Activated CD8-positive, alpha-beta memory T cell treated with anti-CD3 and anti-CD28 coated beads for 48 hours (primary cell): ENCODE results near the gene UST.
"Not testable (repeated sequence)": the region's sequence is repeated elsewhere in the genome, so short reads cannot be mapped to it uniquely, and the experiment has no call there.

Source experiments
- DNase-seq, 3 experiments: peaks; one replicate each; pipeline ENCODE4 v3.0.0-alpha.2; 2020; ENCODE audit warnings: low read depth in 2 of 3, low spot score in 2 of 3

The UST gene

DNA sequence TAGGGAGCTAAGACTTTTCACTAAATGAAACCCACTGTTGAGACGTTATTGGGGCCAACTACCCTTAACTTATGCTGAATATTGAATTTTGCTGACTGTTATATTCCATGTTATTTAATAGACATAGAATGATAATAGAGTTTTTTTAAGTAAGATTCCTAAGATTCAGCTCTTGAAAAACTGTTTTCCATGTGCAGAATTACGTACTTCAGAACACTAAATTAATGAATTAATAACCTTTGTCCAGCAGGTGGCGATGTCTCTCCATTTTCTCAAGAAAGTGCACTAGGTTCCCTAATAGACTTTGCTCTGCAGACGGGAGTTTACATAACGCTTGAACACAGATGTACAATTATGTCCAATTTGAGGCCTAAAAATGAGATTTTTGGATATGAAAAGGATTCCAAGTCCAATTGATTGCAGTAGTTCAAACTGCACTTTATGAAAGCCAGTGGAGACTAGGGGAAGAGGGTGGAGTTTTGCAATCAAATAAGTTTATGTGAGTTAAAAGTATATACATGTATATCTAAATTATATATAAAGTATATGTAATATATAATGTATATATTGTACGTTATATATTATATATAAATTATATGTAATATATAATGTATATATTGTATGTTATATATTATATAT is 282.1 kb downstream of the UST start:
- DNase-seq: peak in 1 of 3 experiments; percentile 41

DNA sequence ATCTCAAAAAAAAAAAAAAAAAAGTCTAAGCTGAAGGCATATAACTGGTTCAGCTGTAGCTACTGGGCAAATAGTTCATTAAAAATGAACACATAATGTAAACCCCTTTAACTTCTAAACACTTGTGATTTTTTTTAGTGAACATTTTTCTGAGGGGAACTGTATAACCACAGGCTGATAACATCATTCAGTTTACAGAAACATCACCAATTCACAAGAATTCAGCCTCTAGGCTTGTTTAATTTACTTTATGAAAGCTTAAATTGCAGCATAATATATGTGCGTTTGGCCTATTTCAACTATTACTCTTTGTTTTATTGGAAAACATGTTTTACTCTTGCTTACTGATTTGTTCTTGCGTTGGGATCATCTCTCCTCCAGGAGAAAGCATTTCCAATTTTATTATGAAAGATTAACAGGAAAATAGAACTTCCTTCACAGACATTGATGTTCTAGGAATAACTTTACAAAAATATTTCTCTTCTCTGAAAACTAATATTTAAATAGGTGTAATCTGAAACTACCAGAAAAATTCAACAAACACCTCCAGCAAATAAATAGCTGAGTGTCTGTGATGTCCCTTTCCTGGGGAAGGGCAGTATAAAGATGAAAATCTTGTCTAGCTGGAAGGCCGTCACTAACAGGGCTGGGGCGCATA is 284.5 kb downstream of the UST start:
- no peak for DNase-seq

DNA sequence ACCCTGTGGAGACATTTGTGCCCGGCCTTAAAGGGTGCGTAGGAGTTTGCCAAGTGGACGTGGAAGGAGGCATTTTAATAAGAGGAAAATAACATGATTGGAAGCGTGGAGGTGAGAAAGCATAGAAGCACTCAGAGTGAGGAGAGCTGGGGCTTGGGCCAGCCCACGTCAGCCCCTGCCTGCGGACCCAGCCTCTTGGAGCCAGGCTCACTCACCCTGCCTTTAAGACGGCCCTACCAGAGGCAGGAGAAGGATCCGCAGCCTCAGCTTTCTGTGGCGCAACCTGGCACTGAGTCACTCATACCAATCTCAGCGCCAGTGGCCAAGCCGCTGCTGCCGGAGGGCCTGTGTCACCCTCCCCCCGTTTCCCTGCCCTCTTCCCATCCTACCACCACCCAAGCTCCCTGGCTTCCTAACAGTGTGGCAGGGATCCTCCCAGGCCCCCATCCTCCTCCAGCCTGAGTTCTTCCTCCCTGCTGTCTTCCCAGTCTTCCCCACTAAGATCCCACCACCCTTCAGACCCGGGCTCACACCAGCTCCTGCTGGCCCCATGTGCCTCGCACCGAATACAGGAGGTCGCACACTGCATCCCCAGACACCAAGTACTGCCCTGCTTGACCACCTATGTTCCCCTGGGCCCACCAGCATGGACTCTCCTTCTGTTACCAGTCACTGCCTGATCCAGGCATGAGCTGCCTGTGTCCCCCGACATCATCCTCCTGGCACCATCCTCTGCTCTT is 285.2 kb downstream of the UST start:
- peak in 1 of 3 experiments; percentile 19 for DNase-seq

DNA sequence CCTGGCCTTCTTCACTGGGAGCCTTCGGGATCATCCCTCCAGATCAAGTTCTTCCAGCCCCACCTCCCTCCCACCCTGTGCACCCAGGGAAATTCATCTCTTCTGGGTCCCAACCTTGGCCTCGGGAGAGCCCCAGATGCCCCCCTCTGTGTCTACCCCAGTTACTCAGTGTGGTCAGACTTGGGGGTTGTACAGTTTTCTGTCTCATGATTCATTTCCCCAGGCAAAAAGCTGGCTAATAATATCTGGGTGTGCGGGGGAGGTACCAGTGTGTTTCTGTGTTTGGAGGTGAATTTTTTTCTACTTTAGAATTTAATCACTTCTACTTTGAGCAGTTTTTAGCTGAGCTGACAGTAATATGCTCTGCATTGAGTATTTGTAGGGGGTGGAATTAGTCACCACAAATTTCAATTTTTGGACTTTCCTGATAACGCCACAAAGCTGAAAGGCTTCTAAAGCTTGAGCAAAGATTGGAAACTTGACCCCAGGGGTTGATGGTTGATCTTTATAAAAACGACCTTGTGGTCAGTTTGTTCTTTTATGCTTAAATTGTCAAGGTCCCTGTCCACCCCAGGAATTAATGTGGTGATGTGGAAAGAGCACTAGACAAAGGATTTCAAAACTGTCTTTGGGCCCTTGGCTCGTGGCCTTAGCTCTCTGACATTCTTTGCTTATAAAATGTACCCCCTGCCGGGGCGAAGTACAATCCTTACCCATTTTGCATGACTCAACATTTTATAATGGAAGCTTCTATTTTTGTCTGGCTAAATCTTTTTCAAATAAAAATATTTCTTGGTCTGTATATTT is 286.0 kb downstream of the UST start:
- peak; percentile 18 to 44 (median 38) for DNase-seq

DNA sequence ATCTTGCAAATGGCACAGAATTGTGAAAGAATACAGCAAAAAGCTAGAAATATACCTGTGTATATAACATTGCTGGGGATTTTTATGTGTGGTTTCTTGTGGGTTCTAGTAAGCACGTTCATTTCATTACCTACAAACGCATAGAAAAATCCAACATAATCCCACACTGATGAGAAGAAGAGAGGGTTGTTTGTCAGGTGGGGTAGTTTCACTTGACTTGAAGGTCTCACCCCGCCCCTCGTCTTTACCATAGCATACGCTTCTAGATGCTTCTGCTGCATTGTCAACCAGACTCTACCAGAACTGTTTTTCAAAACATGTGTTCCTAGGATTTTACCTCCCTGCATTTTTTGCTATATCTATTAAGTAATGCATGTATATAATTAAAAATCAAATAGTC is 286.6 kb downstream of the UST start:
- DNase-seq: no peak

DNA sequence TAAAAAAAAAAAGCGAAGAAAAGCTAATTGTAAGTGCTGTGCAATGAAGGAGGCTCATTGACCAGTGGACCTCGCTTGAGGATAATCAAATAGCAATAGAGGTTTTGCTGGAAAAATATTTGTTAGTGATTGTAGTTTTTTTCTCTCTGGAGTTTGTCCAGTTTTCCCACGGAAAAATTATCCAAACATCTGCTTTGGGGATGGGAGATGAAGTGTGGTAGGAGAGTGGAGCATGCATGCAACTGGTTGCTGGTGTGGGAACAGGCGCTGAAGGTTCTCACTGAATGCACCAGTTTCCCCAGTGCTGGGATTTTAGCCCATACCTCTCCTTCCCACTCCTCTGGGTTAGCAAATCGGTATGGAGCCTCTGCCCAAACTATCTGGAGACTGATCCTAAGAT is 288.9 kb downstream of the UST start:
- no peak for DNase-seq

DNA sequence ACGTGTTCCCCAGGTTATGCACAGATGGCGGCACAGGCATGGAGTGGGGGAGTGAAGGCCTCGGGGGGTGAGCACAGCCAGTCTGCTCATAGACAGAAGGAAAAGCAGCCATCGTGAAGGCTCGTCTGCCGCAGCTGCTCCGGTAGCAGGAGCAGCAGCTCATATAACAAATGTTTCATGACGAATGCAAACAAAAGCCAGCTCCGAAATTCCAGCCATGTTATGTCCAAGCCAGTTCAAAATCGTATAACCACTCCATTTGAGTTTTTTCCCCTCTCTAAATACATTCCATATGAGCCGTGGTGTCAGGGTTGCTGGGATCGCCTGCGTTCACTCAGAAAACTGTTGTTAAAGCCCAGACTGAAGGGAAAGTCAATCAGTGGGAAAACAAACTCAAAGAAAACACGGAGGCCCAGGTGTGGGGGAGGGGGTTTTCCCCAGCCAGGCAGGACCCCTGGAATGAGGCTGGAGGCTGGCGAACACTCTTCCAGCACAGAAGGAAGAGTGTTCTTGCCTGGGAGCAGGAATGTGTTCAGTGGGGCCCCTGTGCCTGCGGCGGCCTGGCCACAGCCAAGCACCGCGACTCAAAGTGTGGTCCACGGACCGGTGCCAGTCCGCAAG is 290.3 kb downstream of the UST start:
- no peak for DNase-seq

DNA sequence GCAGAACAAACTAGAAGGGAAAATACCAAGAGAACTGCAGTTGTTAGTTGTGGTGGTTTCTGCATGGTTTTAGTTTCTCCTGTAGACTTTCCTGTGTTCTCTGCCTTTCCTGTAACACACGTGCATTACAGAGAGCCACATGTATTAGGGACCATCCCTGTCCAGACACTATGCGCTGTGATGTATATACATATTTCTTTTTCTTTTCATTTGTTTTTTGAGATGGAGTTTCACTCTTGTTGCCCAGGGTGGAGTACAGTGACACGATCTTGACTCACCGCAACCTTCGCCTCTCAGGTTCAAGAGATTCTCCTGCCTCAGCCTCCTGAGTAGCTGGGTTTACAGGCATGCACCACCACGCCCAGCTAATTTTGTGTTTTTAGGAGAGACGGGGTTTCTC is 292.2 kb downstream of the UST start:
- DNase-seq: not testable (repeated sequence)

DNA sequence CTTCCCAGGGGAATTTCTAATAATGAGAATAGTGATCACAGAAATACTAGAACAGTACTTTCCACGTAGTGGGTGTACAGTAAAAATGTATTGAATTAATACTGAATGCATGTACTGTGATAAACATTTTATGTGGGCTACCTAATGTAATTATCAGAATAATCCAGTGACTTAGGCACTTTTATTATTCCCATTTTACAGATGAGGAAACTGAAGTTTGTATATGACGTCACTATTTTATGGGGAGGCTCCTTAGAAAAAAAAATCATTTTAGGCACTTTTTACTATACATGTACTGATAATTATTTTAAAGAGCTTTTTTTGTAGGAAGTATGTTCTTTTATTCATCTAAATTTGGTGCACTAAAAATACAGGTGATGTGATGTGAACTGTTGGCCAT is 295.1 kb downstream of the UST start:
- no peak for DNase-seq

DNA sequence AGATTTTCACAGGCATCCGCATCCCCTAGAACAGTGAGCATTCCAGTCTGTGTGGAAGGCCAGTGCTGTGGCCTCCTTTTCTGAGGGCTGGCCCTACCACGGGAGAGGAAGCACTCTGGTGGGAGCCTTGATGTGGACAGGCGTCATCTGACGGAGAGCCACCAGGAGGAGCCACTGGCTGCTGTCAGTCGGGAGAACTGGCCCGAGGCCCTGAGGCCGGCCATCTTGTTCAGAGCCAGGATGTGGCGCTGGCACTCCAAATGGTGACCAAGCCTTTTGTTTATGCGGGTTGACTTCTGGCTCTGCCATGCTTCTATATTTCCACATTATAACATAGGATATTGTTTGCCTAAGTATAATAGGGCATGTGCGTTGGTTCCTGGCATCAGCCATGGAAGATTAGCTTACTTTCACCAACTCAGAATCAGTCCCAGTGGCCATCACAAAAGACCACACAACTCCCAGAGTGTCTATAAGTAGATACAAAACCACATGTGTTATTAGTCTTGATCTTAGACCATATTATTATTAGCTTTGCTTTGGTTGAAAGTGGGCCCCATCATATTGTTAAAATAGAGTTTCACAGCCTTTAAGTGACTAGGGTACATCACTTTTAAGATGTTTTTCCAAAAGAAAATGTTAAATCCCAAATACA is 296.8 kb downstream of the UST start:
- no peak for DNase-seq

DNA sequence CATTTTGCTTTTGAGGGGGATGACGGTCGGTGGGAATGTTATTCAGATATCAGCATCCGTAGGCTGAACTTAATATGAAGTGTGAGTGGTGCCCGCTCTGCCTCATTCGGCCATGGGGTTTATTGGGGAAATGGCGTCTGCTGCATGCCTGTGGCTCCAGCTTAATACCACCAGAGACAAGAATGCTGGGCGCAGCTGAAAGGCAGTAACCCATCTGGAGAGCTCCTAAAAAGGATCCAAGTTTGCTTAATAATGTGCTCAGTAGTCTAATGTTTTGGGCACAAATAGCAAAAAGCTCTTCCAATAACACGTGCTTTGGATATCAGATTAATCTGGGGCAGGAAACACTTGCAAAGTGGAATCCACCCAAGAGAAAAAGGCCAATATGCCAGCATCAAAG is 297.7 kb downstream of the UST start:
- DNase-seq: no peak

DNA sequence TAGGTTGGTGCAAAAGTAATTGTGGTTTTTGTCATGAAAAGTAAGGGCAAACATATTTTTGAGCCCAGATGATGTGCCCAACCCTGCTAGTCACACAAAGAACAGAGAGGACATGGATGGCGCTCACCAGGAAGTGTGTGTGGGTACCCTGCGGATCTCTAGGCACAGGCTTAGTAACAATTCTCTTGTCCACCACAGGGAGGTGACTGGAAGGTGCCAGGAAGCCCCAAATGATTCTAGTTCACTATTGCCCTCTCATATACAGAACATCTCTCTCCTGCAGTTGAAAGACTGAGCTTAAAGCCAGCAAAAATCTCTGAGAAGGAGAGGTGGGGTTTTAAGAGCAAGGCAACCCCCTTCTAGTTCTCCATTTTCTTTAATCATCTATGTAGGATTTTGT is 298.6 kb downstream of the UST start:
- no peak for DNase-seq

DNA sequence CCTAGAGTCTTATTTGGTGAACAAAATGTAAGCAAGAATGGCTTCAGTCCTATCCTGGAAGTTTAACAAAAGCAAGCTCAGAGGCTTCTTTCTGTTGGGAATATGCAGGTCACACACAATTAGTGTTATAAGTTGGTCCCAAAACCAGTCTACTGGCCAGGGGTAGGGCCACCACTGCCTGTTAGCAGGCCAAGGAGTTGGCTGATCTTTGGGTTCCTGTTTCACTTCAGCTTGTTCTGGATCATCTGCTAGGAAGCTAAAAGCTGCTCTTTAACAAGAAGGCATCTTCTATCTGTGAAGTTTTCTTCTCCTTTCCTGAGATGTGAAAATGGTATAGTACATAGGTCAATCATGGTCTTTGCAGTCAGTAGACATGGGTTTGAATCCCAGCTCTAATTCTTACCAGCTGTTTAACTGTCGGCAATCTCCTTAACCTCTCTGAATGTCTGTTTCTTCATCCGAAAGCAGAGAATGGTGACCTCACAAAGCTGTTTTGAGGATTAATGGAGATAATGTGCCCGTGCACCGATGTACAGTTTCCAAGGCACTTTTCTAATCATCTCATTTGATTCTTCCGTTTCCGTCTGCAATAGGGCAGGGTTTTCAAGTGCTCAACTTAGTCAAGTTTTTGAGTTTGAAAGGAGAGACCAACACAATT is 299.5 kb downstream of the UST start:
- DNase-seq: no peak

DNA sequence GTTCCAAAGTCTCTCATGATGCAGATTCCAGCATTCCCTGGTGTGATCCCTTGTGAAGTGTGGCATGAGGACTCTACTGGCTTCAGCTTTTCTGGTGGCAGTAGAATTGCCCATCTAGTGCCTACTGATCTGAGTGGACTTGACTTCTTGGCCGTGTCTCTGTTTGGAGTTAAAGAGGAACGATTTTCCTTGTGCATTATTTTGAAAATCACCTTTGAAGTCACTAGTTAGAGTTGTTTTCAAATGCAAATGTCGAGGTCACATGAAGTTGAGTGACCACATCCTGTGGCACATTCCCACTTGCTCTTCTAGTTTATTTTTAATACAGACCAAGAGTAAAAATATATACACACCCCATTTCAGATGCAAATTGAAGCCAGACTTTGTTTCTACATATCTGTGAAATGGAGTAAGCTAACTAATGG is 300.0 kb downstream of the UST start:
- DNase-seq: no peak

DNA sequence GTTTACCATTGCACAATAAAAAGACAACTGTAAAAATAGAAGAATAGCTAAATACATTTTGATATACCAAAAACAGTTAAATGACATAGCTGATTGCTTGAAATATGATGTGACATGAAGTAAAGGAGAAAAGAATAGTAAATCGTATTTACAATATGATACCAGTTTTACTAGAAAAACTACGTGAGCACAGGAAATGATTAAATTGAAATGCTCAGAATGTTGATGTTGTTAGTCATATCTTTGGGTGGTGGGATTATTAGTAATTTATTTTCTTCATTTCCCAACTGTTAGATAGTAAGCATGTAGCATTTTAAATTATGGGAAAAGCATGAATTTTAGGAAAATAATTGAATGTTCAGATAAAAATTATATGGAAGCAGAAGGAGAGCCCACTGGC is 302.4 kb downstream of the UST start:
- DNase-seq: no peak

DNA sequence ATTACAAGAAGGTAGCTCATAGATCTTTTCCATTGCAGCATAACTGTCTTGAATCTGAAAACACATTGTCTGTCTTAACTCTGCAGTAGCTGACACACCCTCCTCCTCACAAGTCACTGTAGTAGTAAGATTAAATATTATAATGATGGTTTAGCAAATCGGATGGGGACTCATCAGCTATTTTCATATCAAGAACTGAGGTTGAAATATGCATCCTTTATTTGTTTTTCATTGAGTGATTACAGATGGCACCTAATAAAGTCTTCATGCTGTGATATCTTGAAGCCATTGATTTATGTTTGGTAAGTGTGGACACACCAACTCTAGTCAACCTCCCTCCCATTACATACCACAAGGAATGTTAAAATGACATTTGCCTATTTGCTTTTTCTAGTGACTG is 303.3 kb downstream of the UST start:
- no peak for DNase-seq

DNA sequence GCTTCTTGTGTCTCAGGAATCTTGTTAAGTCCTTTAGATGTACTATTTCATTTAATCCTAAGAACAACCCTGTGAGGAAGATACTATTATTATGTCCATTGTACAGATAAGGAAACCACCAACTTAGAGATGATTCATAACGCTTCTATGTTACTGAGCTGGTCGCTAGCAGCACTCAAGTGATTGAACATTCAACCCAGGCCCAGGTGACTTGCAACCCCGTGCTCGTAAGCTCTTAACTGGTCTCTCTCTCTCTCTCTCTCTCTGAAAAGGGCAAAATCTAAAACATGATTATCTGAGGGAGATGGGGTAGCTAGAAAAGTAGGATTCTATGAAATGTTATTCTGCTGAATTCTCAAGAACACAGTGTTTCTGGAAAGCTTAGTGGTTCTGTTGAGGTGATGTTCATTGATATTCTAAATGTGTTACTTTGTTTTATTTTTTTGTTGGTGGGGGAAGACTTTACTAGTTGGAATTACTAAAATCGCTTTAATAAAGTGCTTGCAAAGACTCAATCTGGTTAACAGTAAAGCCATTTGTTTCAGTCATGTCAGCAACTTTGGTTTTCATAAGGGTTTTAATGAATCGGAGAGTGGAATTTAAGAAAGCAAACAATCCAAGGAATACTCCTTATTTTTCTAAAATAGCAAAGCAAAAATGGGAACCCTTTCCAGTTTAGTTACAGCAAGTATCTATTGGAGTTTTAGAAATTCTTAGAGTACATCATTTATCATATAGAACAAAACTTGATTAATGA is 305.7 kb downstream of the UST start:
- DNase-seq: no peak

DNA sequence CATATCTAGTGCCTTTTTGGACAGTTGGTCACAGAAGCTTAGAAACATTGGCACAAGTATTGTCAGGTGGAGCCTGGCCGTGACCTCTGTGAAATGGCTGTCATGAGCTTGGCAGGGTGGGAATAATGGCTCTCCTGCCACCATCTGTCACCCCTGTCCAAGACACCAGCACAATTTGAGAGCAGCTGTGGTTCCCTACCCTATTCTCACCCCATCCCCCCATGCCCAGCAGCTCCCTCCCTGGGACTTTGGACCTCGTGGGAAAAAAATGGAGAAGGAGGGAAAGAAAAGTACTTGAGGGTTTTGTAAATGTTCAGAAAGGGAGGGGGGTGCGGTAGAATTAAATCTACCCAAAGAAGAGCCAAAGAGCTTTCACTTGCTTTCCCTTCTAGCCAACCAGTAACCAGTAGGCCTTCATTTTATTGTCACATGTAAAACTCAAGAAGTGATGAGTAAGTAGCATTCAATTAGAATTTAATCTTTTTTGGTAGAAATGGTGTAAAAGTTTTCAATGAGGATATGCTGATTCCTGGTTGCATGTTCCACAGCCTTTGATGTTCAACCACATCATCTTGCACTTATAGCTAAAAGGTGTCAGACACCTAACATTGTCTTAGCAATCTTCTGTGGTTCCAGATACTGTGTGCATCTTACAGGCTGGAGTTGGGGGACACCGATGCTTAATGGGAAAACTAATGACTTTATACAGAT is 307.2 kb downstream of the UST start:
- DNase-seq: no peak
